Fibroblast of lung (primary cell): ENCODE results near the gene CACNA1A. TPM values are rescaled to one million over a fixed set of nuclear protein-coding genes. Genes with fewer than 3 reads are reported as not detected.

Experiments
- DNase-seq, 2 donors: peaks; one replicate each; pipeline versions ENCODE4 v3.0.0 to v3.0.0-alpha.2; 2010; ENCODE audit warnings: low read depth in 2 of 2
- H2AFZ ChIP-seq: 2 replicates; pipeline ENCODE4 v1.5.1; 2012; ENCODE audit warnings: low read length, control low read depth, inconsistent platforms
- H3K27ac ChIP-seq: 2 replicates; pipeline ENCODE4 v1.5.1; 2011; ENCODE audit warnings: low read length, control low read depth; ENCODE audit not compliant: insufficient read depth
- H3K27me3 ChIP-seq: 2 replicates; pipeline ENCODE4 v1.5.1; 2011; ENCODE audit warnings: mild to moderate bottlenecking, low read length; ENCODE audit not compliant: control insufficient read depth, insufficient read depth
- H3K36me3 ChIP-seq: 2 replicates; pipeline ENCODE4 v1.5.1; 2011; ENCODE audit warnings: low read length; ENCODE audit not compliant: control insufficient read depth, insufficient read depth
- H3K4me1 ChIP-seq: 2 replicates; pipeline ENCODE4 v1.5.1; 2011; ENCODE audit warnings: low read length; ENCODE audit not compliant: control insufficient read depth, insufficient read depth; ENCODE audit errors: extremely low read depth
- H3K4me2 ChIP-seq: 2 replicates; pipeline ENCODE4 v1.5.1; 2011; ENCODE audit warnings: low read length, control low read depth; ENCODE audit not compliant: insufficient read depth; ENCODE audit errors: extremely low read depth
- H3K4me3 ChIP-seq, 4 experiments: fragments of 200-600 bp in 1 of 4; sonication (generic) in 1 of 4; replicated peaks in 1 of 4; 2 replicates each; pipeline ENCODE4 v1.5.1; 2011 to 2016; ENCODE audit warnings: low read length in 4 of 4, low read depth in 3 of 4, mild to moderate bottlenecking in 3 of 4, control low read depth in 2 of 4, inconsistent platforms in 1 of 4, mixed read lengths in 1 of 4; ENCODE audit not compliant: insufficient read depth in 1 of 4; ENCODE audit errors: control extremely low read depth in 1 of 4
- H3K79me2 ChIP-seq: 2 replicates; pipeline ENCODE4 v1.5.1; 2012; ENCODE audit warnings: mild to moderate bottlenecking, low read length, inconsistent platforms; ENCODE audit not compliant: control insufficient read depth, insufficient read depth
- H3K9ac ChIP-seq: 2 replicates; pipeline ENCODE4 v1.5.1; 2011; ENCODE audit warnings: mild to moderate bottlenecking, low read length, control low read depth; ENCODE audit not compliant: insufficient read depth
- H3K9me3 ChIP-seq: 2 replicates; pipeline ENCODE4 v1.5.1; 2012; ENCODE audit warnings: low read depth, low read length; ENCODE audit not compliant: control insufficient read depth, insufficient read depth
- H4K20me1 ChIP-seq: 2 replicates; pipeline ENCODE4 v1.5.1; 2011; ENCODE audit warnings: low read length; ENCODE audit not compliant: control insufficient read depth, insufficient read depth; ENCODE audit errors: extremely low read depth
- EZH2 ChIP-seq: IDR thresholded peaks from 2 replicates; pipeline ENCODE4 v1.5.1; 2012; ENCODE audit warnings: low read length, control low read depth, mild to moderate bottlenecking; ENCODE audit errors: missing control alignments
- polyA plus RNA-seq, 2 donors: library from polyadenylated mRNA; depleted of rRNA in 1 of 2; stranded (reverse) in 1 of 2; unstranded in 1 of 2; fragments of >200 nt; gene quantifications; 2 replicates each; pipeline ENCODE4 v1.2.1, GENCODE V29; 2011 to 2012; ENCODE audit warnings: missing spikeins in 1 of 2
- total RNA-seq: library from RNA; depleted of rRNA; stranded (reverse); fragments of >200 nt; gene quantifications from 2 replicates; pipeline ENCODE4 v1.2.1, GENCODE V29; 2014
- TF ChIP-seq, protein P1 (sequence below), 2 donors: IDR thresholded peaks in 1 of 2; conservative IDR thresholded peaks in 1 of 2; 1 replicate in 1 of 2; 2 replicates in 1 of 2; pipeline ENCODE4 v1.5.1; 2011 to 2012; ENCODE audit warnings: low read length in 2 of 2, control low read depth in 1 of 2, inconsistent platforms in 1 of 2, low read depth in 1 of 2, mild to moderate bottlenecking in 1 of 2

CACNA1A gene
- total and polyA plus RNA-seq, 2 donors (not counting 1 experiment from before 2014, with no cell fraction given): 0.96 to 9.7 TPM

GRCh38 chr19:13373599-13373998 is 132.7 kb downstream of the CACNA1A start:
- Histone ChIP-seq H3K9me3 (no peaks in the 10 kb centered on the region), H3K4me1 (no peaks in the 10 kb centered on the region), H3K4me2 (no peak overlapping the region), H3K27me3 (no peaks in the 10 kb centered on the region), H3K9ac (no peak overlapping the region), H3K27ac (no peak overlapping the region), H3K79me2 (no peaks in the 10 kb centered on the region), H4K20me1 (no peaks in the 10 kb centered on the region), H3K4me3 (no peak overlapping the region), H3K36me3 (no peaks in the 10 kb centered on the region), H2AFZ (no peak overlapping the region)
- no peak for TF ChIP-seq EZH2
- TF ChIP-seq, protein P1, sequence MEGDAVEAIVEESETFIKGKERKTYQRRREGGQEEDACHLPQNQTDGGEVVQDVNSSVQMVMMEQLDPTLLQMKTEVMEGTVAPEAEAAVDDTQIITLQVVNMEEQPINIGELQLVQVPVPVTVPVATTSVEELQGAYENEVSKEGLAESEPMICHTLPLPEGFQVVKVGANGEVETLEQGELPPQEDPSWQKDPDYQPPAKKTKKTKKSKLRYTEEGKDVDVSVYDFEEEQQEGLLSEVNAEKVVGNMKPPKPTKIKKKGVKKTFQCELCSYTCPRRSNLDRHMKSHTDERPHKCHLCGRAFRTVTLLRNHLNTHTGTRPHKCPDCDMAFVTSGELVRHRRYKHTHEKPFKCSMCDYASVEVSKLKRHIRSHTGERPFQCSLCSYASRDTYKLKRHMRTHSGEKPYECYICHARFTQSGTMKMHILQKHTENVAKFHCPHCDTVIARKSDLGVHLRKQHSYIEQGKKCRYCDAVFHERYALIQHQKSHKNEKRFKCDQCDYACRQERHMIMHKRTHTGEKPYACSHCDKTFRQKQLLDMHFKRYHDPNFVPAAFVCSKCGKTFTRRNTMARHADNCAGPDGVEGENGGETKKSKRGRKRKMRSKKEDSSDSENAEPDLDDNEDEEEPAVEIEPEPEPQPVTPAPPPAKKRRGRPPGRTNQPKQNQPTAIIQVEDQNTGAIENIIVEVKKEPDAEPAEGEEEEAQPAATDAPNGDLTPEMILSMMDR (conservative IDR thresholded peaks at IDR 0.05 in 1 of 2, IDR thresholded peaks at IDR 0.05 in 1 of 2; ENCODE audit: low read depth in 1 of 2, low read length in 2 of 2): no peak
- DNase-seq: no peak

- H4K20me1 ChIP-seq: no peaks in the 10 kb centered on the region
- H3K4me1 ChIP-seq: no peaks in the 10 kb centered on the region
- H3K27me3 ChIP-seq: no peaks in the 10 kb centered on the region
- H3K9ac ChIP-seq: no peak overlapping the region
- no peak overlapping the region for H2AFZ ChIP-seq
- DNase-seq: no peak
- TF ChIP-seq, protein P1 (conservative IDR thresholded peaks at IDR 0.05 in 1 of 2, IDR thresholded peaks at IDR 0.05 in 1 of 2; ENCODE audit: low read depth in 1 of 2, low read length in 2 of 2): no peak
- no peak for TF ChIP-seq EZH2
- no peaks in the 10 kb centered on the region for H3K36me3 ChIP-seq
- no peak overlapping the region for H3K27ac ChIP-seq
- no peaks in the 10 kb centered on the region for H3K79me2 ChIP-seq
- no peak overlapping the region for H3K4me3 ChIP-seq
- no peaks in the 10 kb centered on the region for H3K9me3 ChIP-seq
- H3K4me2 ChIP-seq: no peak overlapping the region
Measured at GRCh38 chr19:13370948-13371347, 135.3 kb downstream of the CACNA1A start.

- no peak for TF ChIP-seq EZH2
- TF ChIP-seq, protein P1 (conservative IDR thresholded peaks at IDR 0.05 in 1 of 2, IDR thresholded peaks at IDR 0.05 in 1 of 2; ENCODE audit: low read depth in 1 of 2, low read length in 2 of 2): peak; percentile 49 to 61
- peak; percentile 13 to 31 for DNase-seq
Measured at GRCh38 chr19:13366529-13367143, 139.6 kb downstream of the CACNA1A start.

More at GRCh38 chr19:13366529-13367143, 139.6 kb downstream of the CACNA1A start:
- no peak overlapping the region for H2AFZ ChIP-seq
- H3K79me2 ChIP-seq: no peaks in the 10 kb centered on the region
- H3K9me3 ChIP-seq: no peaks in the 10 kb centered on the region
- no peaks in the 10 kb centered on the region for H3K27me3 ChIP-seq
- no peak overlapping the region for H3K27ac ChIP-seq
- H4K20me1 ChIP-seq: no peaks in the 10 kb centered on the region
- H3K4me1 ChIP-seq: no peaks in the 10 kb centered on the region
- H3K36me3 ChIP-seq: no peaks in the 10 kb centered on the region
- no peak overlapping the region for H3K9ac ChIP-seq
- no peak overlapping the region for H3K4me2 ChIP-seq
- no peak overlapping the region for H3K4me3 ChIP-seq
